Activated CD8-positive, alpha-beta memory T cell treated with anti-CD3 and anti-CD28 coated beads, Interleukin-2, amount 50 U/mL, for 4 hours (primary cell): ENCODE results near the gene TBC1D2.

ENCODE experiments used
- DNase-seq: peaks from one replicate; pipeline ENCODE4 v3.0.0-alpha.2; 2020

TBC1D2 gene

GRCh38 chr9:98215271-98215670 lies 40.2 kb downstream of the TBC1D2 start:
- no peak for DNase-seq

DNA sequence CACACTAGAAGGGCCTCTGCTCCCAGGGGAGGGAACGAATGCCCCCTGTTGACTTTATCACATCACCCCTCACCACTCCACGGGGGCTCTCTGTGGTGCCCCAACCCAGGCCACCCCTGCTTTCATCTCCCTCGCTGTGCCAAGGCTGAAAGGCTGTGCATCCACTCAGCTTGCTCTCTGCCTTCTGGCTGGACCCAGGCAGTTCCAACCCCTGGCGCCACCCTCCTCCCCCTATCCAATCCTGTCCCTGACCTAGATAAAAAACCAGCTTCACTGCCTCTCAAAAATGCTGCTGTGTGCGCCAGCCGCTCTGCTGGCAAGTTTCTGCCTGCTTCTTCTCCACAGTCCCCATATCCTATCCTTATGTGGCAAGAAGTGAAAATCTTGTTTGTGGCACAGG lies 40.6 kb downstream of the TBC1D2 start:
- DNase-seq, result no peak

DNA sequence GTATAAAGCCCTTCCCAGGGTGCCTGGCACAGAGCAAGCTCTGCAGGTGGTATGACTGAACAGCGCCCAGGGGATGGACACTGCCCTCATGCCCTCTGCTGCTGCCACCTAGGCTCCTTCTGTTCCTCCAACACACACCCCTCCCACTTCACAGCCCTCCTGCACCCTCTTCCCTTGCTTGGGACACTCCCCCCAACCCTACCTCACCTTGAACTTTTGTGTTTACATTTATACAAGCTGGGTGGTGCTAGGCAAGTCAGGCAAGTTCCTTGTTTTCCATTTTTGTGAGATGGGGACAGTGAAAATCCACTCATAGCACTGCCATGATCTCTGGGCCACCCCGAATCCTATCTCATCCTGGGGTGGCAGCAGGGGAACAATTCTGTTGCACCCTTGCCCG lies 44.2 kb downstream of the TBC1D2 start:
- DNase-seq, result no peak

DNA sequence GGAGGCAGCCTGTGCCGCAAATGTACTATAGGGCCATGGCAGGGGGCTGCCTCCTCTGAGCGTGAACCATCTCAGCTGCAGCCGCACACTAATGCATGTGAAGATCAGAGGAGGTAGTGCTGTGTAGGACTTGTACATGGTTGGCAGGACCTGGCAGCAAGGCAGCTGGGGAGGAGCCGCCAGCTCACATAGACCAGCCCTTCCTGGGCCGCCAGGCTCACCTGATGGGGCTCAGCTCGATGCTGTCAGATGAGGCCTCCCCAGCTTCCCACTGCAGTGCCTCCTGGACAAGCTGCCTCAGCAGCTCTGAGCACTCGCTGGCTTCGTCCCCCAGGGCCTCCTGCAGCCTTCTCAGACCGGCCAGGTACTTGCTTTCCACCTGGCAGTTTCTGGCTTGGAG lies 45.0 kb downstream of the TBC1D2 start:
- no peak for DNase-seq

- no peak for DNase-seq
These were observed 45.9 kb downstream of the TBC1D2 start for GRCh38 chr9:98209530-98209929.

GRCh38 chr9:98208635-98209034 lies 46.8 kb downstream of the TBC1D2 start:
- DNase-seq, result no peak

DNA sequence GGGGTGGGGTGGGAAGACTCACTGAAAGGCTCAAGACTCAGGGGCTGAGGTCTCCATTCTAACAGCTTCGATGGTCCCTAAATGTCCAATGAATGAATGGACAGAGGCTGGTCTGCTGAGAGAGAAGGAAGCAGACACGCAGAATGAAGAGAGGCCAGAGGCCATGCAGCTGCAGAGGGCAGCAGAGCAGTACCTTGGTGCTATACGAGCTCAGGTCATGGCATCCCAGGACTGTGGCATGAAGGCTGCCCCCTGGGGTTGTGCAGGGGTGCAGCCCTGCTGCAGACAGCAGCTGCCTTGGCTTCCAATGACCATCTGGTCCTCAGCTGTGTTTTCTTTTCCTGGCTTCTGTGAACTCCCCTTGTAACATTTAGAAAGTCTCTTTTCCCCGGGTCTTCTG lies 47.8 kb downstream of the TBC1D2 start:
- no peak for DNase-seq

GRCh38 chr9:98206754-98207153 lies 48.7 kb downstream of the TBC1D2 start:
- DNase-seq, result no peak

- DNase-seq, result no peak
These were observed 50.8 kb downstream of the TBC1D2 start for GRCh38 chr9:98204692-98205091.

DNA sequence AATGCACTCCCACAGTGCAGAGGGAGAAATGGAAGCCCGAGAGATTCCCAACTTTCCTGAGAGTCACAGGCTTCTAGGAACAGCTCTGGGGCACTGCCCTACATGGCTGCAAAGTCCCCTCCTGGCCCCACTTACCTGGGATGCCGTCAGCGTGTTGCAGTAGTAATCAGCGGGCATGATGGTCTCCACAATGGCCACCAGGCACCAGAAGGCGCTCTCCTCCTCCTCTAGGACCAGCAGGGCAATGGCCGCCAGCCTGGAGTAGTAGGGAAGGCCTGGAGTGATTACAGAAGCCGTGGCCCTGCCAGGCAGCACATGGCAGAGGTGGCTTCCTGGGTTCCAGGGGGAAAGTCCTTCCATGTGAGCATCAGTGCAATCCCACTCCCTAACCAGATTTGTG lies 52.3 kb downstream of the TBC1D2 start:
- no peak for DNase-seq

DNA sequence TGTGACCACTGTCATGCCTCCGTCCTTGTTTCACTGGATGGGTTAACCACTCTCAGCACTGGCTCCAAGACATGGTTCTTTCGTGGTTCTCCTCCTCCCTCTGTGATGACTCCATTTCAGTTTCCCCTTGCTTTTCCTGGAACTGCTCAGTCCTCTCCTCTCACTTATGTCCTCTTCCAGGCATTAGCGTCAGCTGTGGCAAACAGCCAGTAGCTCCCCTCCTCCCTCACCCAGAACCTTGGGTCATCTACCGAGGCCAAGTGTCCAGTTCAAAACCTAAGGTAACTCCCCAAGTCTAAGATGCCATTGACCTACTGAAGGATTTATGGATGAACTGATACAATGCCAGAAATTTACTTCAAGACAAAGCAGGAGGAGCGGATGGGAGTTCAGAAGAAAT lies 53.2 kb downstream of the TBC1D2 start:
- no peak for DNase-seq

GRCh38 chr9:98201749-98202148 lies 53.7 kb downstream of the TBC1D2 start:
- DNase-seq, result no peak

GRCh38 chr9:98201102-98201501 lies 54.3 kb downstream of the TBC1D2 start:
- no peak for DNase-seq

DNA sequence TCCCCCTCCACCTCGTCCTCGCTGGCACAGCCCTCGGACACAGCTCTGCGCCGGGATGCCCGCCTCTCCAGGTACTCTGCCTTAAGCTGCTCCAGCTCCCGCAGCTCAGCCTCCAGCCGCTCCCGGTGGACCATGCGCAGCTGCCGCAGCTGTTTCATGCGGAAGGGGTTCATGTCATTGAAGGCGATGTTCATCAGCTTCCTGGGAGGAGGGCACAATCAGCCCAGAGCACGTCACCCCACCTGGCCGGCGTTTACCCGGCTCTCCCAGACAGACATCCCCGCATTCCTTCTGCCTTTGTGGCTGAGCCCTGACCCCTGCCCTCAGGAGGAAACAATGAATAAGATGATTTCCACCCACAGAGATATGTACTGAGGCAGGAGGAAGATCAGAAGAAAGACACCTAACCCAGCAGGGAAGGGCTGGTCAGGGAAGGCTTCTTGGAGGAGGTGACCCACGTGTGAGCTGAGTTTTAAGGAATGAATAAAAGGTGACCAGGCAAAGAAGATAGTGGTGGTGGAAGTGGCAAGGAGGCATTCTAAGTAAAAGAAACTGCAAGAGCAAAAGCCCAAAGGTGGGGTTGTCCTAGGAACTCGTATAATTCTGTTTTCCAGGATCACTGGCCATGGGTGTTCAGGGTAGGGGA lies 55.9 kb downstream of the TBC1D2 start:
- DNase-seq, result no peak

DNA sequence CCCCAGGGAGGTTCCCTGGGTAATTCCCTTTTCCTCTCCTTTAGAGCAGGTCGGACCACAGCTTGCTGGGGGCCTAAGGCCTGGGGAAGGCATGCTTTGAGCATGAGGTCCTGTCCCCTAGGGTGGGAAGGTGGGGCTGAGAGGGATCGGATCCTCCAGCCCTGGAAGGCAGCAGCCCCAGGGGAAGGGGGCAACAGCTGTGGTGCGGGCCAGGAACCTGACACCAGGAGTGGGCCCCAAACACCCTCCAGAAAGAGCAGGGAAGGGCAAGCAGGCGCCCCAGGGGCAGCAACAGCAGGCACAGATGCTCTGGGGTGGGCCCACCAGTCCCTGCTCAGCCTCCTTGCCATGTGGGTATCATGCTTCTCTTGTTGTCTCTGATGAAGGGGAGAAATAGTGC lies 59.8 kb downstream of the TBC1D2 start:
- DNase-seq, result no peak

DNA sequence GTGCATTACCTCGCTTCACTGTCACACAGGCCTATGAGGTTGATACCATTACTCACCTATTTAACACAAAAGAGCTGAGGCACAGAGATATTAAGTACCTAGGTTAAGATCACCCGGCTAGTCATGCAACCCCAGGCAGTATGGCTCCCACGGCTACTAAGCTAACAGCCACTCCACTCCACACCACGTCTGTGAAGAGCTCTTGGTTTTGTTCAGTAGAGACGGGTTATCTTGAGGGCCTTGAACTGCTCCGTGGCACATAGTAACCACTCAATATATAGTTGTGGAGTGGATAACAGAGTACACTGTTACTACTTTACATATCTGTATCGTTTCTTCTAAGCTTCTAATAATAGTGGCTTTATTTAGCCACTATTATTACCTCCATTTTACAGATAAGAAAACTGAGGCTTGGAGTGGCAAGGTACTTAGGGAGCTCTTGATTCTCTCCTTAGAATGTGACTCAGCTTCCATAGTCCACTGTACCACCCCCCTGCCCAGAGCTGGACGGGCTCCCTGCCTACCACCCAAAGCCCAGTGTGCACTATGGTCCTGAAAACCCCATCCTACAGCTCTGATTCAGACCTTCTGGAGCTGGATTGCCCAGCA lies 62.0 kb downstream of the TBC1D2 start:
- DNase-seq, result no peak

DNA sequence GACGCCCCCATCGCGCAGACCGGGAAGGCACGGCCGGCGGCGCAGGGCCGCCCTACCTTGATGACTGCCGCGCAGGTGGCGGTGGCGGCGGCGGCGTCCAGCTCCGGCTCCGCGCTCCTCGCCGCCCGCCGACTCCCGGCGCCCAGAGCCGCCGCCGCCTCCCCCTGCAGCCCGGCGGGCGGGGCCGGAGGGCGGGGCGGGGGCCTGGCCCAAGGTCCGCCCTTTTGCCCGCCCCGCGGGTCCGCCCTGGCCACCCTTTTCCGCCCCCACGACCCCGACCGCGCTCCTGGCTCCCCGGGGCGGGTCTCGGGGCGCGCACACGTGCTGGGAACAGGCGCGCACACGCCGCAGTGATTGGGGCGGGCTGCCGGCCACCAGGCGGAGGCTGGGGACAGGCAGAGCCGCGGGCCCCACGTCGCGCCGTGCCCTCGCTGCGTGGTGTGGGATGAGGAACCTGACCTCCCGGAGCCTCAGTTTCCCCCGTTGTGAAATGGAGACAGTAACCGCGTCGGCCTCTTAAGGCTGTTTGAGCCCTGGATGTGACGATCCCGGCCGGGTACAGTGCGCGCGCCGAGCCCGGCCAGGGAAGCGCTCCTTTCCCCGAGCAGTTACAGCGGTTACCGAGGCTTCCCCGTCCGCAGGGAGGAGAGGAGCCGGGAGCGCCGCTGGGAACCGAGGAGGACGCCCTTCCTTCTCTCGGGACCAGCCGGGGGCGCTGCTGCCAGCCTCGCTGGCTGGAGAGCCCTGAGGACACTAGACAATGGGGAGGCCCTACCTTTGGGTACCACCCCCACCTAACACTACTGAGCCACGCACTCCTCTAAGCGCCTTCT lies 62.7 kb downstream of the TBC1D2 start, which contains the start of gene CORO2A:
CORO2A (minus strand) TSS at position 135 of the 833 bp plus-strand sequence. CDS start 34,977 bp downstream, outside the sequence.
- DNase-seq, result peak; percentile 75

DNA sequence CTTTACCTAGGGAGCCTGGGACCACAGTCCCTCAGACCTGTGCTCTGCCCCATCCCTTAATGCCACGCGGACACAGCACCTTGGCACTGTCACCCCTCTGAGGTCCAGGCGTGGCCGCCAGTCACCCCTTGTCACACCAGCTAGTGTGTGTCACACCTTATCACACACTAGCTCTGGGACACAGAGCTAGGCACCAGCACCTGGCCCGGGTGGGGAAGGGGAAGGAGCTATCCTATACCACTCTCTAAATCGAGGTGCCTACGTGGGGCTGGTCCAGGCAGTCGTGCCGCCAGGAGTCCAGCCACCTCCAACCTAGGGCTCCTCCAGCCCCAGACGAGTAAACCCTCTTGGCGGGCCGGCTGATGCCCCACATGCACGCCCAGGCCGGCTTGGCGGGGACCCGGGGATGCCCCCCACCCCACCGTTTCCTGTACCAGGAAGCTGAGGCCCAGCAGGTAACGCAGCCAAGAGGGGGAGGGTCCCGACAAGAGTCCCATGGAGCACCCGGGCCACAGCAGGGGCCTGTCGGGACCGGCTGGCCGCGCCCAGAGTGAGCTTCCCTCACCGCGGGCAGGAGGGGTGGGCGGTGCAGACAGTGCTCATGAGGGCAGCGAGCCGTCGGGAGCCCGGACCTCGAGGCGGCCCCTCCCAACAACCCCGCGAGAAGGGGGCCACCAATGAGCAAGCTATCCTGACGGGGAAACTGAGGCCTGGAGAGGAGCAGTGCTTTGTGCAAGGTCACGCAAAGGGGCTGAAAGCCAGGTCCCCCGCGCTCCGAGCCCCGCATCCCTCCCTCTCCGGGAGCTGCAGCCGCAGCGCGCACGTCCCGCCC lies 63.6 kb downstream of the TBC1D2 start:
- peak; percentile 34 for DNase-seq

DNA sequence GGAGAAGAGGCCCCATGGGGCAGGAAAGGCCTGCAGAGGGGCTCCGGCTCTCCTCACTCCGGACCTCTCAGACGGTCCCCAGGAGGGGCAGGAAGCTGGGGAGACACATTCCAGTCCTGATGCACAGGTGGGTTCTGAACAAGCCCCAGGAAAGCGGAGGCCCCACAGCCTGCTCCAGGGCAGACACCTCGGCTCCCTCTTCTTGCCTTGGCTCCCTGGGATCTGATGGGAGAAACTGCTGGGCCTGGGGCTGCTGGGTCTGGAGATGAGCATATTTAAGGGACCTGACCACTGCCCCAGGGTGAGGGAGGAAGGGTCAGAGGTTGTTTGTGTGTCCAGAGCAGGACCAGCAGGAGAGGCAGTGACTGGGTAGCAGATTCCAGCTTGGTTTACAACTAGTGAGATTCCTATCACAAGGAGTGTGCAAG lies 64.3 kb downstream of the TBC1D2 start:
- no peak for DNase-seq

DNA sequence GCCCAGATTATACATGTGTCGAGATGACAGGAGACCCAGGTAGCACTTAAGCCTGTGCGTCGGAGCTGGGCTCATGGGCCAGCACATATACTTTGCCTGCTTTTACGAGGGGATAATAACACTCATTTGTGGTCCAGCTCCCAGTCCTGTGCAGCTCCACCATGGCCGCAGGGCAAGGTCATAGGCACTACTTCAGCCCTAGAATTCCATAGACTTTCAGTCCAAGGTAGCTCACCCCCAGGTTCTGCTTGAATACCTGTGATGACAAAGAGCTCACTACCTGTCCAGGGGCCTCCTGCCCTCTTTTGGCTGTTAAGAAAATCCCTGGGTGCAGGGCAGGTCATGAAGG lies 64.7 kb downstream of the TBC1D2 start:
- DNase-seq, result no peak

GRCh38 chr9:98189412-98189811 lies 66.0 kb downstream of the TBC1D2 start:
- DNase-seq, result no peak

GRCh38 chr9:98187926-98188325 lies 67.5 kb downstream of the TBC1D2 start:
- no peak for DNase-seq

DNA sequence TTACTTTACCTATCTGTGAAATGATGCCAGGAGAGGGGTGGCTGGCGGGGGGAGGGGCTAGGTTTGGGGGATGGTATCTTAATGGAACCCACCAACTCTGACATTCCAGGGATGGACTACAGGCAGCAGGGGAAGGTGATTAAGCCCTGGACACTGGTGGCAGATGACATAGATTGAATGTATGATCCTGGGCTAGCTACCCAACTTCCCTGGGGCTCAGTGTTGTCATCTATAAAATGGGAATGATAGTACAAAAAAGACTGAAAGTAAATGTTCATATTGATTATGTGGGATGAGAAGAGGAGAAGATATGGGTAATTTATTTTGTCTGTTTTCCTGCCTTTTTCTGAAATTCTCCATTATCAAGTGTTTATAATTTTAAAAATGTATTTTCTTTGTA lies 69.2 kb downstream of the TBC1D2 start:
- no peak for DNase-seq
